ENCODE data around the gene MED10.

DNA sequence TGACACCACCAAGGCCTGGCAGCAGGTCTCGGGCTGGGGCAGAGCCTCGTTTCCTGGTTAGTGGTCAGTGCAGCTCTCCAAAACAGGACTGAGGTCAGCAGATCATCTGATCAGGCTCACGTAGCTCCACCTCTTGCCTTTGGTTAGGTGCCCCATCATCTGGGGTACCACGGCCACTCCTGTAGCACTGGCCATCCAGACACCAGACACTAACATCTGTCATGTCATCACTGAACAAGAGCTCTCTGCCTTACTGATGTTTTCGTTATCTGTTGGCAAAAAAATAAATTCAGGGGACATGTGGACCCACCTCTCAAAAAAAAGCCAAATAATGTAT lies 29.9 kb upstream of the MED10 start:
- TF ChIP-seq EZH2 (IDR thresholded peaks at IDR 0.05; ENCODE audit: low read length, unreplicated experiment) (no peak), EZH2phosphoT487 (IDR thresholded peaks at IDR 0.05; ENCODE audit: borderline replicate concordance, low read length) (no peak)
- TF ChIP-seq, protein P1, sequence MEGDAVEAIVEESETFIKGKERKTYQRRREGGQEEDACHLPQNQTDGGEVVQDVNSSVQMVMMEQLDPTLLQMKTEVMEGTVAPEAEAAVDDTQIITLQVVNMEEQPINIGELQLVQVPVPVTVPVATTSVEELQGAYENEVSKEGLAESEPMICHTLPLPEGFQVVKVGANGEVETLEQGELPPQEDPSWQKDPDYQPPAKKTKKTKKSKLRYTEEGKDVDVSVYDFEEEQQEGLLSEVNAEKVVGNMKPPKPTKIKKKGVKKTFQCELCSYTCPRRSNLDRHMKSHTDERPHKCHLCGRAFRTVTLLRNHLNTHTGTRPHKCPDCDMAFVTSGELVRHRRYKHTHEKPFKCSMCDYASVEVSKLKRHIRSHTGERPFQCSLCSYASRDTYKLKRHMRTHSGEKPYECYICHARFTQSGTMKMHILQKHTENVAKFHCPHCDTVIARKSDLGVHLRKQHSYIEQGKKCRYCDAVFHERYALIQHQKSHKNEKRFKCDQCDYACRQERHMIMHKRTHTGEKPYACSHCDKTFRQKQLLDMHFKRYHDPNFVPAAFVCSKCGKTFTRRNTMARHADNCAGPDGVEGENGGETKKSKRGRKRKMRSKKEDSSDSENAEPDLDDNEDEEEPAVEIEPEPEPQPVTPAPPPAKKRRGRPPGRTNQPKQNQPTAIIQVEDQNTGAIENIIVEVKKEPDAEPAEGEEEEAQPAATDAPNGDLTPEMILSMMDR (conservative IDR thresholded peaks at IDR 0.05; ENCODE audit: low read depth, low read length), result no peak
